ENCODE data around the gene MPHOSPH8.

Gene MPHOSPH8

GRCh38 chr13:19633479-19634255 lies at the start of gene MPHOSPH8:
TSS of gene MPHOSPH8 (plus strand) at chr13:19633659. CDS start at chr13:19633749, 90 bp downstream.
- POLR2A ChIA-PET: interaction anchor here (0.8 to 1.8 kb wide), 5 partner anchors 10 to 32 kb away, joined by 3 to 10 read pairs (median 5); no protein-coding TSS in a partner anchor
- TF ChIP-seq PKNOX1 (IDR thresholded peaks at IDR 0.05) (peak; percentile 98), L3MBTL2 (conservative IDR thresholded peaks at IDR 0.05) (peak; percentile 7; the same call in 1 of the 2 replicates), ARNT (IDR thresholded peaks at IDR 0.05) (no peak), CTBP1 (IDR thresholded peaks at IDR 0.05; ENCODE audit: borderline replicate concordance) (no peak)
- CTCF ChIA-PET: no interaction called here
- DNase-seq (ENCODE audit: extremely low spot score): peak; percentile 84

- TF ChIP-seq FOXM1 (IDR thresholded peaks at IDR 0.05; ENCODE audit: borderline replicate concordance) (no peak), TARDBP (IDR thresholded peaks at IDR 0.05) (no peak), PKNOX1 (IDR thresholded peaks at IDR 0.05) (no peak), FOXK2 (IDR thresholded peaks at IDR 0.05) (no peak), SP1 (IDR thresholded peaks at IDR 0.05) (no peak), FOXA1 (IDR thresholded peaks at IDR 0.05) (no peak), HDGF (IDR thresholded peaks at IDR 0.05; ENCODE audit: borderline replicate concordance) (no peak), ELF4 (IDR thresholded peaks at IDR 0.05) (no peak), LEF1 (IDR thresholded peaks at IDR 0.05; ENCODE audit: borderline replicate concordance) (no peak), ZNF384 (IDR thresholded peaks at IDR 0.05) (no peak), SUZ12 (IDR thresholded peaks at IDR 0.05) (no peak), ARNT (IDR thresholded peaks at IDR 0.05) (no peak), BHLHE40 (IDR thresholded peaks at IDR 0.05; ENCODE audit: borderline replicate concordance) (no peak), CTBP1 (IDR thresholded peaks at IDR 0.05; ENCODE audit: borderline replicate concordance) (no peak), NFRKB (IDR thresholded peaks at IDR 0.05) (no peak), L3MBTL2 (conservative IDR thresholded peaks at IDR 0.05) (no peak)
- CTCF ChIA-PET: interaction anchor here (0.7 to 1.7 kb wide), 5 partner anchors 7 to 71 kb away, joined by 3 to 4 read pairs (median 3); no protein-coding TSS in a partner anchor
- no peak for DNase-seq (ENCODE audit: extremely low spot score)
- POLR2A ChIA-PET: no interaction called here
Observed at GRCh38 chr13:19586904-19587634, 46.4 kb upstream of the MPHOSPH8 start.

- CTCF ChIA-PET: interaction anchor here (0.7 to 1.7 kb wide), 5 partner anchors 8 to 71 kb away, joined by 3 to 4 read pairs (median 3); no protein-coding TSS in a partner anchor
- no peak for TF ChIP-seq ELF4 (IDR thresholded peaks at IDR 0.05)
- no peak for TF ChIP-seq CTBP1 (IDR thresholded peaks at IDR 0.05; ENCODE audit: borderline replicate concordance)
- no peak for TF ChIP-seq BHLHE40 (IDR thresholded peaks at IDR 0.05; ENCODE audit: borderline replicate concordance)
- no peak for TF ChIP-seq TARDBP (IDR thresholded peaks at IDR 0.05)
- no peak for TF ChIP-seq ARNT (IDR thresholded peaks at IDR 0.05)
- TF ChIP-seq SUZ12 (IDR thresholded peaks at IDR 0.05): no peak
- TF ChIP-seq L3MBTL2 (conservative IDR thresholded peaks at IDR 0.05): no peak
- no peak for TF ChIP-seq LEF1 (IDR thresholded peaks at IDR 0.05; ENCODE audit: borderline replicate concordance)
- TF ChIP-seq NFRKB (IDR thresholded peaks at IDR 0.05): no peak
- POLR2A ChIA-PET: no interaction called here
- DNase-seq (ENCODE audit: extremely low spot score): peak; percentile 13
Observed at GRCh38 chr13:19587635-19588300, 45.7 kb upstream of the MPHOSPH8 start.

- TF ChIP-seq BHLHE40 (IDR thresholded peaks at IDR 0.05; ENCODE audit: borderline replicate concordance) (no peak), LEF1 (IDR thresholded peaks at IDR 0.05; ENCODE audit: borderline replicate concordance) (no peak), CTBP1 (IDR thresholded peaks at IDR 0.05; ENCODE audit: borderline replicate concordance) (no peak), NFRKB (IDR thresholded peaks at IDR 0.05) (no peak), ELF4 (IDR thresholded peaks at IDR 0.05) (no peak), SP1 (IDR thresholded peaks at IDR 0.05) (no peak)
- CTCF ChIA-PET: interaction anchor here (0.8 to 1.0 kb wide), 2 partner anchors 13 to 877 kb away, joined by 4 read pairs; no protein-coding TSS in a partner anchor
- DNase-seq (ENCODE audit: extremely low spot score): no peak
- POLR2A ChIA-PET: no interaction called here
Observed at GRCh38 chr13:19589312-19589711, 44.1 kb upstream of the MPHOSPH8 start.

GRCh38 chr13:19590423-19590822 lies 43.0 kb upstream of the MPHOSPH8 start:
- ChIA-PET POLR2A (no interaction called here), CTCF (interaction anchor here (1.0 kb wide), 1 partner anchor 878 kb away, joined by 4 read pairs; no protein-coding TSS in a partner anchor)
- TF ChIP-seq HDGF (IDR thresholded peaks at IDR 0.05; ENCODE audit: borderline replicate concordance): no peak

GRCh38 chr13:19591864-19592263 lies 41.6 kb upstream of the MPHOSPH8 start:
- TF ChIP-seq NFRKB (IDR thresholded peaks at IDR 0.05) (no peak), FOXA1 (IDR thresholded peaks at IDR 0.05) (no peak), SP1 (IDR thresholded peaks at IDR 0.05) (no peak), CTBP1 (IDR thresholded peaks at IDR 0.05; ENCODE audit: borderline replicate concordance) (no peak), ELF4 (IDR thresholded peaks at IDR 0.05) (no peak), L3MBTL2 (conservative IDR thresholded peaks at IDR 0.05) (no peak), BHLHE40 (IDR thresholded peaks at IDR 0.05; ENCODE audit: borderline replicate concordance) (no peak), ARNT (IDR thresholded peaks at IDR 0.05) (no peak), ZNF384 (IDR thresholded peaks at IDR 0.05) (no peak), TARDBP (IDR thresholded peaks at IDR 0.05) (no peak), PKNOX1 (IDR thresholded peaks at IDR 0.05) (no peak), FOXK2 (IDR thresholded peaks at IDR 0.05) (no peak), LEF1 (IDR thresholded peaks at IDR 0.05; ENCODE audit: borderline replicate concordance) (no peak), FOXM1 (IDR thresholded peaks at IDR 0.05; ENCODE audit: borderline replicate concordance) (no peak), HDGF (IDR thresholded peaks at IDR 0.05; ENCODE audit: borderline replicate concordance) (no peak)
- ChIA-PET CTCF (no interaction called here), POLR2A (no interaction called here)
- DNase-seq (ENCODE audit: extremely low spot score): no peak

More at GRCh38 chr13:19590423-19590822, 43.0 kb upstream of the MPHOSPH8 start:
- no peak for DNase-seq (ENCODE audit: extremely low spot score)

Data from HEK293T (cell line).